ENCODE data around the gene SLC16A3.

SLC16A3 gene

DNA sequence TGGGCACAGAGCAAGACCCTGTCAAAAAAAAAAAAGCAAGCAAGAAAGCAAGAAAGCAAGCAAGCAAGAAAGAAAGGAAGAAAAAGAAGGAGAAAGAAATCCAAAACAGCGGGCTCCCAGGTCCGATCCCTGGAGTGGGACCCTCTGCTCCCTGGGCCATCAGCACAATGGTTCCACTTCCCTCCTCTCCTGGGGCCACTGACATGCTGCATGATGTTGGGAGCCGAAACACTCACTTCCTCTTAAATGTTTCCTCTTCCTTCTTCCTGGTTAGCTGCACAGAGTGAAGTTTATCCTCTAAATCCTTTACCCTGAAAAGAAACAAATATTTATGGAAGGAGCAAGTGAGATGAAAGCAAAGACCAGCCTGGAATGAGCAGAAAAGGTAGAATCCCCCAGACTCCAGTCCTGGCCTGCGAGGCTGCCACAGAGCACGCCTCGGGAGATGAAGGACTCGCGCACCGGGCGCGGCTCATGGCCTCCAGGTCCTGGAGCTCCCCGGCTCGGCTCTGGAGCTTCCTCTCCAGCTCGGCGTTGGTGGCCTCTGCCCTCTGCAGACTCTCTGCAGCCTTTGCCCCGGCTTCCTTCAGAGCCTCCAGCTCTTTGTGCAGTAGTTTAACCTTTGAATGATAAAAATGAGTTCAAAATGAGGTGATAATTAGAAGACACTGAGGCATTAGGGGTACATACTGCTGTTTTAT is 35.2 kb upstream of the SLC16A3 start:
- Histone ChIP-seq H3K27me3 (ENCODE audit: control insufficient read depth in 1 of 2, insufficient read depth in 2 of 2, low read length in 2 of 2) (no peaks in the 10 kb centered on the region), H3K27ac (ENCODE audit: low read length) (no peak overlapping the region), H3K9ac (ENCODE audit: low read length in 2 of 2) (no peak overlapping the region), H3K9me3 (ENCODE audit: control insufficient read depth in 2 of 2, low read length in 2 of 2) (no peaks in the 10 kb centered on the region), H3K36me3 (ENCODE audit: control insufficient read depth in 2 of 2, insufficient read depth in 2 of 2, low read length in 2 of 2) (peaks cover 26 to 40% of the 10 kb centered on the region in 2 donors), H3K4me3 (ENCODE audit: low read length in 2 of 2) (no peak overlapping the region), H3K4me1 (ENCODE audit: control insufficient read depth, insufficient read depth, low read length) (peaks cover 8% of the 10 kb centered on the region)

- no peak overlapping the region for H3K4me3 ChIP-seq (ENCODE audit: low read length in 2 of 2)
- H3K27ac ChIP-seq (ENCODE audit: low read length), result no peak overlapping the region
- H3K27me3 ChIP-seq (ENCODE audit: control insufficient read depth in 1 of 2, insufficient read depth in 2 of 2, low read length in 2 of 2), result no peaks in the 10 kb centered on the region
- H3K36me3 ChIP-seq (ENCODE audit: control insufficient read depth in 2 of 2, insufficient read depth in 2 of 2, low read length in 2 of 2), result peaks cover 29 to 42% of the 10 kb centered on the region in 2 donors
- no peaks in the 10 kb centered on the region for H3K9me3 ChIP-seq (ENCODE audit: control insufficient read depth in 2 of 2, low read length in 2 of 2)
- H3K4me1 ChIP-seq (ENCODE audit: control insufficient read depth, insufficient read depth, low read length), result peaks cover 8% of the 10 kb centered on the region
- H3K9ac ChIP-seq (ENCODE audit: low read length in 2 of 2), result no peak overlapping the region
Measured at GRCh38 chr17:82194765-82195164, 34.1 kb upstream of the SLC16A3 start.

DNA sequence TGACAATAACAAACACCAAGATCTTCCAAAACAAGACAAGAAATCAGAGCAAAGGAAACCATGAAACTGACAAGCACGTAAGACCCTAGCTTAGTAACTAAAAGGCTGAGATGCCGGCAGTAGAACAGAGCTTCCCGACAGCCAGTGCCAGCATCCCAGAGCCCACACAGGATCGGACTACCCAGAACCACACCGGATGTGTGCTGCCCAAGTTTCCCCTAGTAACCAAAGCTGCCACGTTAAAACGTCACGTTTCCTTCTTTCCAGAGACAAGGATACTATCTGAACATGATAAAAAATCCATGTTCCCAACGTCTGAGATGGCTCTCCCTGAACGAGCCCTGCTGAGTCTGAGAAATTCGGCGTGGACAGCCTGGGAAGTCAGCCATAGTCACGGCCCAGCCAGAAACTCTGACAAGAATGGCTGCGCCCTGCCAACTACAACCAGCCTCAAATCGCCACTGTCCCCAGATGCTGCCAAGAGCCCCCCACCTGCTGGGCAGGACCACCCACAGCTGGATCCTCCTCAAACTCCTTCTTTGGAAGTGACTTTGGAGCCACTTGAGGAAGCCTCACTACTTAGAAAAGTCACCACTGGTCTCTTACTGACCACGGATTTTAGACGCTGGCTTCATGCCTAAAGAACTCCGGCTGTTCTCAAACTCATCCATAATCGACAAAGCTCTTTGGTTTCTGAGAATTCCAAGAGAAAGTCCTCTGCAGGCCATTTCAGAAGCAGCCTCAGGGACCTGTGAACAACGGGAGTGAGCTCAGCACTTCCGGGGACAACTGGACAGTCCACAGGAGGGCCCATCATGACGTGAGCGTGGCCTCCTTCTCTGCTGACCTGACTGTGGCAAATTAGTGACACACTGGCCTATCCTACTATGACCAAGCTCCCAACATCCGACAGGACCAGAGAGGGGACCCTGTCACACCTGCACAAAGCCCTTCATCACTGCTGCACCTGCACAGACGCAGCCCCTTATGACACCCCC is 32.9 kb upstream of the SLC16A3 start:
- Histone ChIP-seq H3K9ac (ENCODE audit: low read length in 2 of 2) (no peak overlapping the region), H3K27me3 (ENCODE audit: control insufficient read depth in 1 of 2, insufficient read depth in 2 of 2, low read length in 2 of 2) (no peaks in the 10 kb centered on the region), H3K4me3 (ENCODE audit: low read length in 2 of 2) (no peak overlapping the region), H3K9me3 (ENCODE audit: control insufficient read depth in 2 of 2, low read length in 2 of 2) (no peaks in the 10 kb centered on the region), H3K4me1 (ENCODE audit: control insufficient read depth, insufficient read depth, low read length) (peaks cover 8% of the 10 kb centered on the region), H3K27ac (ENCODE audit: low read length) (peak overlapping the region; percentile 37), H3K36me3 (ENCODE audit: control insufficient read depth in 2 of 2, insufficient read depth in 2 of 2, low read length in 2 of 2) (peaks cover 34 to 45% of the 10 kb centered on the region in 2 donors)

- H3K27ac ChIP-seq (ENCODE audit: low read length), result no peak overlapping the region
- no peak overlapping the region for H3K9ac ChIP-seq (ENCODE audit: low read length in 2 of 2)
- H3K4me3 ChIP-seq (ENCODE audit: low read length in 2 of 2), result no peak overlapping the region
- peaks cover 23 to 34% of the 10 kb centered on the region in 2 donors for H3K36me3 ChIP-seq (ENCODE audit: control insufficient read depth in 2 of 2, insufficient read depth in 2 of 2, low read length in 2 of 2)
- H3K4me1 ChIP-seq (ENCODE audit: control insufficient read depth, insufficient read depth, low read length), result peaks cover 8% of the 10 kb centered on the region
- H3K9me3 ChIP-seq (ENCODE audit: control insufficient read depth in 2 of 2, low read length in 2 of 2), result no peaks in the 10 kb centered on the region
- H3K27me3 ChIP-seq (ENCODE audit: control insufficient read depth in 1 of 2, insufficient read depth in 2 of 2, low read length in 2 of 2), result no peaks in the 10 kb centered on the region
Measured at GRCh38 chr17:82198092-82198491, 30.8 kb upstream of the SLC16A3 start.

- Histone ChIP-seq H3K4me1 (ENCODE audit: control insufficient read depth, insufficient read depth, low read length) (peaks cover 8% of the 10 kb centered on the region), H3K27me3 (ENCODE audit: control insufficient read depth in 1 of 2, insufficient read depth in 2 of 2, low read length in 2 of 2) (no peaks in the 10 kb centered on the region), H3K4me3 (ENCODE audit: low read length in 2 of 2) (no peak overlapping the region), H3K36me3 (ENCODE audit: control insufficient read depth in 2 of 2, insufficient read depth in 2 of 2, low read length in 2 of 2) (peaks cover 14 to 25% of the 10 kb centered on the region in 2 donors), H3K9me3 (ENCODE audit: control insufficient read depth in 2 of 2, low read length in 2 of 2) (no peaks in the 10 kb centered on the region), H3K27ac (ENCODE audit: low read length) (no peak overlapping the region), H3K9ac (ENCODE audit: low read length in 2 of 2) (no peak overlapping the region)
Measured at GRCh38 chr17:82199496-82199895, 29.3 kb upstream of the SLC16A3 start.

DNA sequence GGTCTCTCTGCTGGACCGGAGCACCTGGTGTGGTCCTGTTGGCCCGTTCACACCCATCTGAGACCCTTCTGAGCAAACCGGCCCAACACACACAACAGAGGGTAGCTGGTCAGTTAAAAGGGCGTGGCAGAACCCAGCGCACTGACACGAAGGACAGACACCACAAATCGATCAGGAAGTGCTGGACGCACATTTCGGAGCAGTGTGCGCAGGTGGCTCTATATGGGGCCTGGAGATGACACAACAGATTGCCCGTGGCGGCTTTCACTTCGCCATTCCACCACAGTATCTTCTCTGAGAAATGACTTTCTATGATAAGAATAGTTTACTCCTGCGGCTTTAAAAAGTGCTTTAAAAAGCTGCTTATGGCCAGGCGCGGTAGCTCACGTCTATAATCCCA is 28.7 kb upstream of the SLC16A3 start:
- H3K9ac ChIP-seq (ENCODE audit: low read length in 2 of 2), result no peak overlapping the region

DNA sequence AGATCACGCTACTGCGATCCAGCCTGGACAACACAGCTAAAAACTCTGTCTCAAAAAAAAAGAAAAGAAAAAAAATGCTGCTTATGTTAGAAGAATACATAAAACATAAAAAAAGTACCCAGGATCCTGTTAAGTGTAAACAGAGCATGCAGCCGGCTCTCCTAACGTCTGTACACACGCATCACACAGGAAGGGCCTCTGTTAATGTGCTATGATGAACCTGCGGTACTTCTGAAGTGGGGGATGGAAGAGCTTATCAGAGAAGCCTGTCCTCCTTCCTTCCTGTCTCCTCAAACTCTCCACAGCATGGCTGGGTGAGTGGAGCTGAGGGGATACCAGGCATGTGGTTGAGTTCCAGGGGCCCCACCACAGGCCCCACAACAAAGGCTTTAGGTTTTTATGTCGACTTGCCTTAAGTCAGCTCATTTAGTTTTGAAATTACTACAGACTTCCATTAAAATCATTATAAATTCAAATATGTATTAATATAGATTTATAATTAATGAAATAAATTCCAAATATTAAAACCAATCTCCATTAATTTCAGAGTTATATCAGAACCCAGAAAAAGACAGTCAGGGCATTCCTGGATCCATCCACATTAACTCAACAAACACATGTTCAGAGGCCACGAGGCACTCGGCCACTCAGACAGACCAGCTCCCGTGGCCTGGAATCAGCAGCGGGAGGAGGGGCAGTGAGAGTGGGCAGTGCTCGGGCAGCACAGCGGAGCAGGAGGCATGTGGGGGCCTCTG is 27.9 kb upstream of the SLC16A3 start:
- Histone ChIP-seq H3K9ac (ENCODE audit: low read length in 2 of 2) (no peak overlapping the region), H3K9me3 (ENCODE audit: control insufficient read depth in 2 of 2, low read length in 2 of 2) (no peaks in the 10 kb centered on the region), H3K27me3 (ENCODE audit: control insufficient read depth in 1 of 2, insufficient read depth in 2 of 2, low read length in 2 of 2) (no peaks in the 10 kb centered on the region), H3K4me3 (ENCODE audit: low read length in 2 of 2) (no peak overlapping the region), H3K27ac (ENCODE audit: low read length) (no peak overlapping the region), H3K4me1 (ENCODE audit: control insufficient read depth, insufficient read depth, low read length) (peaks cover 13% of the 10 kb centered on the region), H3K36me3 (ENCODE audit: control insufficient read depth in 2 of 2, insufficient read depth in 2 of 2, low read length in 2 of 2) (peaks cover 11 to 20% of the 10 kb centered on the region in 2 donors)

More for the DNA sequence above, 28.7 kb upstream of the SLC16A3 start:
- no peak overlapping the region for H3K27ac ChIP-seq (ENCODE audit: low read length)
- no peak overlapping the region for H3K4me3 ChIP-seq (ENCODE audit: low read length in 2 of 2)
- no peaks in the 10 kb centered on the region for H3K27me3 ChIP-seq (ENCODE audit: control insufficient read depth in 1 of 2, insufficient read depth in 2 of 2, low read length in 2 of 2)
- peaks cover 11 to 20% of the 10 kb centered on the region in 2 donors for H3K36me3 ChIP-seq (ENCODE audit: control insufficient read depth in 2 of 2, insufficient read depth in 2 of 2, low read length in 2 of 2)
- no peaks in the 10 kb centered on the region for H3K9me3 ChIP-seq (ENCODE audit: control insufficient read depth in 2 of 2, low read length in 2 of 2)
- peaks cover 8% of the 10 kb centered on the region for H3K4me1 ChIP-seq (ENCODE audit: control insufficient read depth, insufficient read depth, low read length)

- H3K27ac ChIP-seq (ENCODE audit: low read length), result no peak overlapping the region
Measured at GRCh38 chr17:82201498-82201910, 27.3 kb upstream of the SLC16A3 start.

GRCh38 chr17:82202981-82203380 is 25.9 kb upstream of the SLC16A3 start:
- H3K4me1 ChIP-seq (ENCODE audit: control insufficient read depth, insufficient read depth, low read length), result peaks cover 9% of the 10 kb centered on the region
- H3K4me3 ChIP-seq (ENCODE audit: low read length in 2 of 2), result no peak overlapping the region
- no peak overlapping the region for H3K9ac ChIP-seq (ENCODE audit: low read length in 2 of 2)
- no peaks in the 10 kb centered on the region for H3K27me3 ChIP-seq (ENCODE audit: control insufficient read depth in 1 of 2, insufficient read depth in 2 of 2, low read length in 2 of 2)
- no peaks in the 10 kb centered on the region for H3K9me3 ChIP-seq (ENCODE audit: control insufficient read depth in 2 of 2, low read length in 2 of 2)
- H3K27ac ChIP-seq (ENCODE audit: low read length), result no peak overlapping the region
- H3K36me3 ChIP-seq (ENCODE audit: control insufficient read depth in 2 of 2, insufficient read depth in 2 of 2, low read length in 2 of 2), result peaks cover 8 to 11% of the 10 kb centered on the region in 2 donors

More at GRCh38 chr17:82201498-82201910, 27.3 kb upstream of the SLC16A3 start:
- Histone ChIP-seq H3K36me3 (ENCODE audit: control insufficient read depth in 2 of 2, insufficient read depth in 2 of 2, low read length in 2 of 2) (peaks cover 11 to 16% of the 10 kb centered on the region in 2 donors), H3K27me3 (ENCODE audit: control insufficient read depth in 1 of 2, insufficient read depth in 2 of 2, low read length in 2 of 2) (no peaks in the 10 kb centered on the region), H3K9ac (ENCODE audit: low read length in 2 of 2) (no peak overlapping the region), H3K4me3 (ENCODE audit: low read length in 2 of 2) (no peak overlapping the region), H3K9me3 (ENCODE audit: control insufficient read depth in 2 of 2, low read length in 2 of 2) (no peaks in the 10 kb centered on the region), H3K4me1 (ENCODE audit: control insufficient read depth, insufficient read depth, low read length) (peaks cover 14% of the 10 kb centered on the region)

DNA sequence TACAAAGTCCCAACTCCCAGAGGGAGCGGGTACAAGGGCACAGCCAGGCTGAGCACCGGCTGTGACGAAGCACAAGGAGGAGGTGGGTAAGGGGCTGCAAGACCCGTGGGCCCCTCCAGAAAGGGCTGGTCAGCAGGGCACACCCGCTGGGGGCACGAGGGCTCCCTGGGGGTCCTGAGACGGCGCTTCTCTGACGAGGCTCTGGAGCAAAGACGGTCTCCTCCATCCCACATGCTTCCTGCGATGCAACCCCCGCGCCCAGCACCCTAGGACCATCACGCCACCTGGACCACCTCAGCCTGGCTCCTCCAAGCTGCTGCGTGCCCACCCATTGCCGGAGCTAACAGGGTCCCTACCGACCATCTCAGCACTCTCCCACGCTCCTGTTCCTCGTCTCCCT is 24.9 kb upstream of the SLC16A3 start:
- Histone ChIP-seq H3K36me3 (ENCODE audit: control insufficient read depth in 2 of 2, insufficient read depth in 2 of 2, low read length in 2 of 2) (peaks cover 7 to 8% of the 10 kb centered on the region in 2 donors), H3K9me3 (ENCODE audit: control insufficient read depth in 2 of 2, low read length in 2 of 2) (no peaks in the 10 kb centered on the region), H3K27ac (ENCODE audit: low read length) (no peak overlapping the region), H3K4me3 (ENCODE audit: low read length in 2 of 2) (no peak overlapping the region), H3K27me3 (ENCODE audit: control insufficient read depth in 1 of 2, insufficient read depth in 2 of 2, low read length in 2 of 2) (no peaks in the 10 kb centered on the region), H3K9ac (ENCODE audit: low read length in 2 of 2) (no peak overlapping the region), H3K4me1 (ENCODE audit: control insufficient read depth, insufficient read depth, low read length) (peaks cover 9% of the 10 kb centered on the region)
